ENCODE measurements around the gene TET2. TPM values are rescaled to one million over a fixed set of nuclear protein-coding genes. Genes with fewer than 3 reads are reported as not detected.

TET2 gene
- total and polyA plus RNA-seq, 5 donors from 2014 or later: 9.9 to 53.2 (median 19.7) TPM

DNA sequence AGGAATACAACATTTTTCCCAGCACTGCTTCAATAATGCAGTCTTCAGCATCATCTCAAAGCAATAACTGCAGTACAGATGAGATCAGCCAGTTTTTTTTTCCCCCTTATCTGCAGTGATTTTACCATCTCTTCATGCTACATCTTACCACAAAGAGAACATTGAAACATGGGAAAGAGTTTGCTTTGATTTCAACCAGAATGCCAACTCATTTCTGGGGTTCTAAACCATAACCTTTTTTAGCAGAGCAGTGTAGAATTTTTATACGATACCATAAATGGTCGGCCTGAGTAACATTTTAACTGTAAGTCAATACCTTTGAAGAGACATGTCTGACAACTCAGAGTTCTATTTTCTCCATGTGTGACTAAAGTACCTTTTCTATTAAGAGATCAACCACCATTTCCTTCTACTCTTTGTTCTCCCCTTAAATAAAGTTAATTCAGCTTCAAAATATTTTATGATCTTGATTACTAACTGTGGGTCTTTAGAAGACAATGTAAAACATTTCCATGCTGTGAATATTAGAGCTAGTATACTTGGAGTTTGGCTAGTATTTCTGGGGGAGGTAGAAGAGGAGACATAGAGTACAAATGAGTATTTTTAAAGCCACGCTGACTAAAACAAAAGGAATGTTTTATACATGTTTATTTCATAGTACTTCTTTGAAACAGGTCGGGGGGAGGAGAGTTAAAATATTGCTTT, 69.1 kb downstream of the TET2 start:
- Mint-ChIP-seq H3K4me3 (peak overlapping the region in 1 of 4 donors; percentile 24), H3K27ac (peak overlapping the region in 2 of 3 donors; percentile 20 to 33), H3K36me3 (peaks cover 16% of the 10 kb centered on the region), H3K4me1 (peaks cover 26 to 34% (median 31%) of the 10 kb centered on the region in 4 donors), H3K9me3 (no peaks in the 10 kb centered on the region), H3K27me3 (no peaks in the 10 kb centered on the region)
- peak in 1 of 3 donors; percentile 29 for DNase-seq
- H3K4me1 ChIP-seq (ENCODE audit: control insufficient read depth, insufficient read depth, low read length, poor library complexity, severe bottlenecking): peaks cover 4% of the 10 kb centered on the region
- H3K36me3 ChIP-seq (ENCODE audit: control insufficient read depth, insufficient read depth, low read length): no peaks in the 10 kb centered on the region
- H3K9me3 ChIP-seq (ENCODE audit: control insufficient read depth in 2 of 2, low read length in 2 of 2): no peaks in the 10 kb centered on the region
- H3K27ac ChIP-seq (ENCODE audit: insufficient read depth, low read length, poor library complexity, severe bottlenecking): peak overlapping the region; percentile 6
- no peaks in the 10 kb centered on the region for H3K27me3 ChIP-seq (ENCODE audit: control insufficient read depth, insufficient read depth, low read length)
- ATAC-seq (ENCODE audit: low read depth in 2 of 2): no peak
- peak overlapping the region; percentile 42 for H3K4me3 ChIP-seq (ENCODE audit: low read depth, low read length)

DNA sequence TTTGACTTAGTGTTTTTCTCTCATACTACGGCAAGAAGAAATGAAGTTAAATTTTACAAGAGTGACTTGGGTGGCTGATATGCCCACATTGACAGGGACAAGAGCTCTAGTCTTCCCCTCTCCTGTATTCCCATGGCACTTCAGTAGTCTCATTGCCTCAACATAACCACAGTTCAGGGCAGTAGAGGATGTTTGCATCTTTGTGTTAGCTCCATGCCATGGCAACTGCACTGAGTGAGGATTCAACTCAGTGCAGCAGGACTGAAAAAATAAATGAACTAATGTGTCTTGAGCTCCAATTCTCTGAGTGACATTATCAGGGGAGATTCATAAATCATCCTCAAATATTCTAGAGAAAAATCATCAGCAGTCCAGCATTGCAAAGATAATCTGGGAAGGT, 78.8 kb downstream of the TET2 start:
- Mint-ChIP-seq H3K4me3 (no peak overlapping the region), H3K27ac (no peak overlapping the region), H3K36me3 (peaks cover 2% of the 10 kb centered on the region), H3K4me1 (peaks cover 21 to 30% (median 23%) of the 10 kb centered on the region in 4 donors), H3K9me3 (peaks cover 0 to 2% (median 0%) of the 10 kb centered on the region in 7 donors), H3K27me3 (no peaks in the 10 kb centered on the region)
- H3K9me3 ChIP-seq (ENCODE audit: control insufficient read depth in 2 of 2, low read length in 2 of 2): no peaks in the 10 kb centered on the region
- H3K4me1 ChIP-seq (ENCODE audit: control insufficient read depth, insufficient read depth, low read length, poor library complexity, severe bottlenecking): no peaks in the 10 kb centered on the region
- H3K27ac ChIP-seq (ENCODE audit: insufficient read depth, low read length, poor library complexity, severe bottlenecking): no peak overlapping the region
- ATAC-seq (ENCODE audit: low read depth in 2 of 2): no peak
- no peak for DNase-seq
- no peaks in the 10 kb centered on the region for H3K27me3 ChIP-seq (ENCODE audit: control insufficient read depth, insufficient read depth, low read length)
- no peak overlapping the region for H3K4me3 ChIP-seq (ENCODE audit: low read depth, low read length)
- H3K36me3 ChIP-seq (ENCODE audit: control insufficient read depth, insufficient read depth, low read length): no peaks in the 10 kb centered on the region

DNA sequence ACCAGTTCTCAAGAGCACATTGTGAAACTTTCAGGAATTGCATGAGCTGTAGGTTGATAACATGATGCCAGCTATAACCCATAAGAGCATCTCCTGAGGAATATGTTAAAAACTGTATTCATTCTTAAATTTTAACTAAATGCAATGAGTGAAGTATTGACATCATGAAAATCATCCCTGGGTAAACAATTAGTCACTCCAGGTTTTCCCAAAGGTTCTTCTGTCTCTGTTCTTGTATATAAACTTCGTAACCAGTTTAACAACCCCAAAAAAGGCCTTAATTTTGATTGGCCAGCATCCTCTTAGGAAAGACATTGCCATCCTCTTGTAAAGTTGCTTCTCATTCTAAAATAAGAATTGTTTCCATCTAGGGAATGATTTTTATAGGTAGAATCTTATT, 80.4 kb downstream of the TET2 start:
- H3K4me1 ChIP-seq (ENCODE audit: control insufficient read depth, insufficient read depth, low read length, poor library complexity, severe bottlenecking): no peaks in the 10 kb centered on the region
- H3K4me3 ChIP-seq (ENCODE audit: low read depth, low read length): no peak overlapping the region
- Mint-ChIP-seq H3K9me3 (peaks cover 0 to 2% (median 0%) of the 10 kb centered on the region in 7 donors), H3K36me3 (no peaks in the 10 kb centered on the region), H3K4me1 (peaks cover 22 to 31% (median 27%) of the 10 kb centered on the region in 4 donors), H3K27me3 (no peaks in the 10 kb centered on the region), H3K27ac (no peak overlapping the region), H3K4me3 (no peak overlapping the region)
- ATAC-seq (ENCODE audit: low read depth in 2 of 2) (no peak), DNase-seq (no peak)
- H3K36me3 ChIP-seq (ENCODE audit: control insufficient read depth, insufficient read depth, low read length): no peaks in the 10 kb centered on the region
- H3K9me3 ChIP-seq (ENCODE audit: control insufficient read depth in 2 of 2, low read length in 2 of 2): no peaks in the 10 kb centered on the region
- no peaks in the 10 kb centered on the region for H3K27me3 ChIP-seq (ENCODE audit: control insufficient read depth, insufficient read depth, low read length)
- no peak overlapping the region for H3K27ac ChIP-seq (ENCODE audit: insufficient read depth, low read length, poor library complexity, severe bottlenecking)

DNA sequence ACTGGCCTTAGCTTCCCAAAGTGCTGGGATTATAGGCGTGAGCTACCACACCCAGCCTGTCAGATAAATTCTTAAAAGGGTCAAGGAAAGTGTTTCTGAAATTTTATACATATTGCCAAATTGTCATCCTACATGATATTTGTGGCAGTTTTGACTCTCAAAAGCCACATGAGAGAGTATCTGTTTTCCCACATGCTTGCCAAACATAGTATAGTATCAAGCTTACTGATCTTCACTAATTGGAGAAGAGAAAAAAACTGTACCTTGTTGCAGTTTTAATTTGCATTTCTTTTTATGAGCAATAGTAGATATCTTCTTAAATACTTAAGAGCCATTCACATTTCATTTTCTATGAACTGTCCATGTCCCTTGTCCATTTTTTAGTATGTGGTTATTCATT, 83.6 kb downstream of the TET2 start:
- Mint-ChIP-seq H3K4me1 (peaks cover 21 to 25% (median 25%) of the 10 kb centered on the region in 4 donors), H3K27me3 (no peaks in the 10 kb centered on the region), H3K27ac (no peak overlapping the region), H3K4me3 (no peak overlapping the region), H3K36me3 (peaks cover 19% of the 10 kb centered on the region), H3K9me3 (no peaks in the 10 kb centered on the region)
- Histone ChIP-seq H3K36me3 (ENCODE audit: control insufficient read depth, insufficient read depth, low read length) (peaks cover 18% of the 10 kb centered on the region), H3K27ac (ENCODE audit: insufficient read depth, low read length, poor library complexity, severe bottlenecking) (no peak overlapping the region), H3K27me3 (ENCODE audit: control insufficient read depth, insufficient read depth, low read length) (no peaks in the 10 kb centered on the region), H3K4me1 (ENCODE audit: control insufficient read depth, insufficient read depth, low read length, poor library complexity, severe bottlenecking) (no peaks in the 10 kb centered on the region), H3K9me3 (ENCODE audit: control insufficient read depth in 2 of 2, low read length in 2 of 2) (no peaks in the 10 kb centered on the region), H3K4me3 (ENCODE audit: low read depth, low read length) (no peak overlapping the region)
- ATAC-seq (ENCODE audit: low read depth in 2 of 2) (no peak), DNase-seq (no peak)

DNA sequence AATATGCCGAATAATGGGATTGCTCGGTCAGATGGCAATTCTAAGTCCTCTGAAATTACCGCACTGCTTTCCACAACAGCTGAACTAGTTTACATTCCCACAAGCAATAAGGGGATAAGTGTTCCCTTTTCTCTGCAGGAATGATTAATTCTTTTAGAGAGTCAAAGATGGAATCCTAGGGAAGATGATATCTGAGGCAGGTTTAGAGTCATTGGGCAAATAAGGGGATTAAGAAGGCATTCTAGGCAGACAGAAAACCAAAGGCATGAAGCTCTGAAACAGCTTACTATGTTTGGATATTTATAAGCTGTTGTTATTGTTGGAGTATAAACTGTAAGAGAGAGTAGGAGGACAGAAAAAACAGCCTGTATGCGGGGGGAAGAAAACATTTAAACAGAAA, 85.7 kb downstream of the TET2 start:
- peaks cover 15 to 20% (median 18%) of the 10 kb centered on the region in 4 donors for H3K4me1 Mint-ChIP-seq
- peak overlapping the region in 1 of 4 donors; percentile 43 for H3K4me3 Mint-ChIP-seq
- H3K27ac Mint-ChIP-seq: peak overlapping the region in 1 of 3 donors; percentile 34
- DNase-seq: no peak
- H3K27ac ChIP-seq (ENCODE audit: insufficient read depth, low read length, poor library complexity, severe bottlenecking): no peak overlapping the region
- no peaks in the 10 kb centered on the region for H3K9me3 ChIP-seq (ENCODE audit: control insufficient read depth in 2 of 2, low read length in 2 of 2)
- ATAC-seq (ENCODE audit: low read depth in 2 of 2): no peak
- H3K36me3 Mint-ChIP-seq: peaks cover 36% of the 10 kb centered on the region
- no peak overlapping the region for H3K4me3 ChIP-seq (ENCODE audit: low read depth, low read length)
- peaks cover 3% of the 10 kb centered on the region for H3K4me1 ChIP-seq (ENCODE audit: control insufficient read depth, insufficient read depth, low read length, poor library complexity, severe bottlenecking)
- no peaks in the 10 kb centered on the region for H3K27me3 Mint-ChIP-seq
- H3K9me3 Mint-ChIP-seq: no peaks in the 10 kb centered on the region
- no peaks in the 10 kb centered on the region for H3K27me3 ChIP-seq (ENCODE audit: control insufficient read depth, insufficient read depth, low read length)
- peaks cover 35% of the 10 kb centered on the region for H3K36me3 ChIP-seq (ENCODE audit: control insufficient read depth, insufficient read depth, low read length)

DNA sequence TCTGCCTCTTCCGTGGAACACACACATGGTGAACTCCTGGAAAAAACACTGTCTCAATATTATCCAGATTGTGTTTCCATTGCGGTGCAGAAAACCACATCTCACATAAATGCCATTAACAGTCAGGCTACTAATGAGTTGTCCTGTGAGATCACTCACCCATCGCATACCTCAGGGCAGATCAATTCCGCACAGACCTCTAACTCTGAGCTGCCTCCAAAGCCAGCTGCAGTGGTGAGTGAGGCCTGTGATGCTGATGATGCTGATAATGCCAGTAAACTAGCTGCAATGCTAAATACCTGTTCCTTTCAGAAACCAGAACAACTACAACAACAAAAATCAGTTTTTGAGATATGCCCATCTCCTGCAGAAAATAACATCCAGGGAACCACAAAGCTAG, 87.9 kb downstream of the TET2 start:
- Histone ChIP-seq H3K36me3 (ENCODE audit: control insufficient read depth, insufficient read depth, low read length) (peaks cover 43% of the 10 kb centered on the region), H3K27me3 (ENCODE audit: control insufficient read depth, insufficient read depth, low read length) (no peaks in the 10 kb centered on the region), H3K4me1 (ENCODE audit: control insufficient read depth, insufficient read depth, low read length, poor library complexity, severe bottlenecking) (peaks cover 3% of the 10 kb centered on the region), H3K9me3 (ENCODE audit: control insufficient read depth in 2 of 2, low read length in 2 of 2) (no peaks in the 10 kb centered on the region), H3K27ac (ENCODE audit: insufficient read depth, low read length, poor library complexity, severe bottlenecking) (no peak overlapping the region), H3K4me3 (ENCODE audit: low read depth, low read length) (no peak overlapping the region)
- Mint-ChIP-seq H3K27me3 (no peaks in the 10 kb centered on the region), H3K4me3 (no peak overlapping the region), H3K9me3 (no peaks in the 10 kb centered on the region), H3K27ac (no peak overlapping the region), H3K36me3 (peaks cover 47% of the 10 kb centered on the region), H3K4me1 (peaks cover 17 to 24% (median 21%) of the 10 kb centered on the region in 4 donors)
- no peak for ATAC-seq (ENCODE audit: low read depth in 2 of 2)
- no peak for DNase-seq

DNA sequence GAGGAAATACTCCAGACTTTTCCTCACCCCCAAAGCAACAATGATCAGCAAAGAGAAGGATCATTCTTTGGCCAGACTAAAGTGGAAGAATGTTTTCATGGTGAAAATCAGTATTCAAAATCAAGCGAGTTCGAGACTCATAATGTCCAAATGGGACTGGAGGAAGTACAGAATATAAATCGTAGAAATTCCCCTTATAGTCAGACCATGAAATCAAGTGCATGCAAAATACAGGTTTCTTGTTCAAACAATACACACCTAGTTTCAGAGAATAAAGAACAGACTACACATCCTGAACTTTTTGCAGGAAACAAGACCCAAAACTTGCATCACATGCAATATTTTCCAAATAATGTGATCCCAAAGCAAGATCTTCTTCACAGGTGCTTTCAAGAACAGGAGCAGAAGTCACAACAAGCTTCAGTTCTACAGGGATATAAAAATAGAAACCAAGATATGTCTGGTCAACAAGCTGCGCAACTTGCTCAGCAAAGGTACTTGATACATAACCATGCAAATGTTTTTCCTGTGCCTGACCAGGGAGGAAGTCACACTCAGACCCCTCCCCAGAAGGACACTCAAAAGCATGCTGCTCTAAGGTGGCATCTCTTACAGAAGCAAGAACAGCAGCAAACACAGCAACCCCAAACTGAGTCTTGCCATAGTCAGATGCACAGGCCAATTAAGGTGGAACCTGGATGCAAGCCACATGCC, 89.7 kb downstream of the TET2 start:
- Histone ChIP-seq H3K27me3 (ENCODE audit: control insufficient read depth, insufficient read depth, low read length) (no peaks in the 10 kb centered on the region), H3K9me3 (ENCODE audit: control insufficient read depth in 2 of 2, low read length in 2 of 2) (no peaks in the 10 kb centered on the region), H3K4me3 (ENCODE audit: low read depth, low read length) (no peak overlapping the region), H3K36me3 (ENCODE audit: control insufficient read depth, insufficient read depth, low read length) (peaks cover 43% of the 10 kb centered on the region), H3K4me1 (ENCODE audit: control insufficient read depth, insufficient read depth, low read length, poor library complexity, severe bottlenecking) (peaks cover 3% of the 10 kb centered on the region), H3K27ac (ENCODE audit: insufficient read depth, low read length, poor library complexity, severe bottlenecking) (no peak overlapping the region)
- peak in 1 of 3 donors; percentile 6 for DNase-seq
- Mint-ChIP-seq H3K27me3 (no peaks in the 10 kb centered on the region), H3K4me3 (no peak overlapping the region), H3K27ac (peak overlapping the region in 2 of 3 donors; percentile 2 to 47), H3K9me3 (no peaks in the 10 kb centered on the region), H3K36me3 (peaks cover 47% of the 10 kb centered on the region), H3K4me1 (peaks cover 13 to 24% (median 18%) of the 10 kb centered on the region in 4 donors)
- no peak for ATAC-seq (ENCODE audit: low read depth in 2 of 2)
